H1 (cell line): ENCODE results near the gene GPR161. TPM values are rescaled to one million over a fixed set of nuclear protein-coding genes. Genes with fewer than 3 reads are reported as not detected.

Experiments used
- CTCF ChIA-PET: fragments of 300-600 bp; sonication (Branson Sonifier 250); formaldehyde crosslinking; loops from one replicate; lab custom pipeline; 2021; ENCODE audit not compliant: partially characterized antibody; lab: Charles Lee
- POLR2A ChIA-PET: fragments of 300-600 bp; sonication (Branson Sonifier 250); formaldehyde crosslinking; loops from one replicate; lab custom pipeline; 2021; ENCODE audit warnings: inconsistent platforms; ENCODE audit not compliant: partially characterized antibody; lab: Charles Lee
- DNase-seq, 2 experiments: peaks; one replicate each; pipeline versions ENCODE4 v3.0.0 to v3.0.0-alpha.2; 2010 to 2022; ENCODE audit warnings: low spot score in 2 of 2, low read depth in 1 of 2, mixed read lengths in 1 of 2
- FAIRE-seq: peaks from 2 replicates; lab custom pipeline; 2011; peaks lifted over from hg19 to GRCh38; lab: Jason Lieb, UNC
- H2AFZ ChIP-seq: 2 replicates; pipeline ENCODE4 v1.8.1; 2012; ENCODE audit warnings: low read length, inconsistent platforms
- H2AK5ac ChIP-seq: 2 replicates; pipeline ENCODE4 v1.6.1; 2013; ENCODE audit warnings: low read depth, low read length
- H2BK120ac ChIP-seq: replicated peaks from 2 replicates; pipeline ENCODE3; 2013; ENCODE audit warnings: low read depth, low read length, inconsistent platforms
- H2BK12ac ChIP-seq: 2 replicates; pipeline ENCODE4 v1.6.1; 2013; ENCODE audit warnings: low read depth, low read length
- H2BK15ac ChIP-seq: 2 replicates; pipeline ENCODE4 v1.6.1; 2013; ENCODE audit warnings: low read length
- H2BK20ac ChIP-seq: 2 replicates; pipeline ENCODE4 v1.6.1; 2013; ENCODE audit warnings: low read length
- H2BK5ac ChIP-seq: 2 replicates; pipeline ENCODE4 v1.6.1; 2013; ENCODE audit warnings: low read depth, low read length
- H3K14ac ChIP-seq: 2 replicates; pipeline ENCODE4 v1.6.1; 2013; ENCODE audit warnings: inconsistent platforms; ENCODE audit not compliant: insufficient read length
- H3K18ac ChIP-seq: 2 replicates; pipeline ENCODE4 v1.6.1; 2013; ENCODE audit warnings: low read length; ENCODE audit errors: extremely low read depth
- H3K23ac ChIP-seq: 2 replicates; pipeline ENCODE4 v1.6.1; 2013; ENCODE audit warnings: inconsistent platforms; ENCODE audit not compliant: insufficient read length
- H3K23me2 ChIP-seq: 2 replicates; pipeline ENCODE4 v1.6.1; 2013; ENCODE audit warnings: low read depth, low read length
- H3K27ac ChIP-seq: 2 replicates; pipeline ENCODE4 v1.6.1; 2011; ENCODE audit warnings: low read depth, low read length, inconsistent platforms
- H3K27me3 ChIP-seq, 4 experiments: replicated peaks in 1 of 4; 1 replicate in 1 of 4; 2 replicates in 3 of 4; pipeline versions ENCODE4 v1.6.1 to v1.8.1; 2011 to 2013; ENCODE audit warnings: low read length in 3 of 4, mild to moderate bottlenecking in 3 of 4, inconsistent platforms in 2 of 4, mixed read lengths in 2 of 4, moderate library complexity in 1 of 4; ENCODE audit not compliant: control insufficient read depth in 3 of 4, insufficient read depth in 3 of 4; ENCODE audit errors: extremely low read depth in 1 of 4
- H3K36me3 ChIP-seq, 4 experiments: 2 replicates each; pipeline versions ENCODE4 v1.6.1 to v1.8.1; 2011 to 2013; ENCODE audit warnings: mild to moderate bottlenecking in 4 of 4, low read length in 3 of 4, moderate library complexity in 2 of 4, control low read depth in 1 of 4, inconsistent platforms in 1 of 4; ENCODE audit not compliant: insufficient read depth in 4 of 4, control insufficient read depth in 2 of 4
- H3K4ac ChIP-seq: replicated peaks from 2 replicates; pipeline ENCODE3; 2013; ENCODE audit warnings: low read length, low read depth, mixed read lengths, inconsistent platforms; ENCODE audit not compliant: insufficient read length
- H3K4me1 ChIP-seq, 4 experiments: replicated peaks in 1 of 4; 1 replicate in 1 of 4; 2 replicates in 3 of 4; pipeline versions ENCODE4 v1.6.1 to v1.8.1; 2011 to 2013; ENCODE audit warnings: low read length in 3 of 4, inconsistent platforms in 2 of 4, mixed read lengths in 1 of 4; ENCODE audit not compliant: insufficient read depth in 4 of 4, control insufficient read depth in 3 of 4
- H3K4me2 ChIP-seq, 2 experiments: 2 replicates each; pipeline versions ENCODE4 v1.6.1 to v1.8.1; 2011 to 2013; ENCODE audit warnings: low read depth in 2 of 2, low read length in 2 of 2, control low read depth in 1 of 2, inconsistent platforms in 1 of 2, mild to moderate bottlenecking in 1 of 2; ENCODE audit not compliant: insufficient read depth in 1 of 2
- H3K4me3 ChIP-seq, 4 experiments: fragments of 200-600, 300-600 bp in 1 of 4; sonication (generic), shearing (Covaris generic), sonication (Bioruptor Twin) in 1 of 4; 2 replicates each; pipeline versions ENCODE4 v1.5.1 to v1.8.1; 2011 to 2016; ENCODE audit warnings: low read length in 4 of 4, low read depth in 3 of 4, control low read depth in 2 of 4, inconsistent platforms in 2 of 4, mild to moderate bottlenecking in 2 of 4, mixed read lengths in 1 of 4, moderate library complexity in 1 of 4; ENCODE audit not compliant: insufficient read depth in 2 of 4; ENCODE audit errors: extremely low read depth in 1 of 4
- H3K56ac ChIP-seq: replicated peaks from 2 replicates; pipeline ENCODE3; 2013; ENCODE audit warnings: low read depth, mild to moderate bottlenecking, mixed read lengths, low read length, inconsistent platforms; ENCODE audit not compliant: insufficient read length
- H3K79me1 ChIP-seq: 2 replicates; pipeline ENCODE4 v1.6.1; 2013; ENCODE audit warnings: low read depth, low read length, control low read depth
- H3K79me2 ChIP-seq, 2 experiments: 2 replicates each; pipeline versions ENCODE4 v1.6.1 to v1.8.1; 2012 to 2013; ENCODE audit warnings: low read length in 2 of 2, mild to moderate bottlenecking in 2 of 2, inconsistent platforms in 1 of 2; ENCODE audit not compliant: insufficient read depth in 2 of 2, control insufficient read depth in 1 of 2
- H3K9ac ChIP-seq, 4 experiments: replicated peaks in 1 of 4; 1 replicate in 1 of 4; 2 replicates in 3 of 4; pipeline versions ENCODE4 v1.6.1 to v1.8.1; 2011 to 2013; ENCODE audit warnings: low read depth in 3 of 4, low read length in 3 of 4, control low read depth in 2 of 4, mild to moderate bottlenecking in 2 of 4, moderate library complexity in 2 of 4, inconsistent platforms in 1 of 4; ENCODE audit errors: extremely low read depth in 1 of 4
- H3K9me3 ChIP-seq, 2 experiments: 2 replicates each; pipeline versions ENCODE4 v1.6.1 to v1.8.1; 2012 to 2013; ENCODE audit warnings: mild to moderate bottlenecking in 2 of 2, moderate library complexity in 2 of 2, control low read depth in 1 of 2, inconsistent platforms in 1 of 2, low read depth in 1 of 2, low read length in 1 of 2, mixed read lengths in 1 of 2; ENCODE audit not compliant: insufficient read depth in 2 of 2
- H4K20me1 ChIP-seq, 2 experiments: replicated peaks in 1 of 2; 2 replicates each; pipeline versions ENCODE3 to v1.8.1; 2011 to 2013; ENCODE audit warnings: inconsistent platforms in 2 of 2, low read length in 2 of 2, mild to moderate bottlenecking in 1 of 2; ENCODE audit not compliant: insufficient read depth in 2 of 2, control insufficient read depth in 1 of 2
- H4K5ac ChIP-seq: 2 replicates; pipeline ENCODE4 v1.6.1; 2013; ENCODE audit warnings: low read length, low read depth, mixed read lengths, inconsistent platforms; ENCODE audit not compliant: insufficient read length
- H4K8ac ChIP-seq: 2 replicates; pipeline ENCODE4 v1.8.0; 2013; ENCODE audit warnings: mild to moderate bottlenecking, moderate library complexity, low read length, inconsistent platforms; ENCODE audit not compliant: insufficient read depth; ENCODE audit errors: extremely low read depth
- H4K91ac ChIP-seq: replicated peaks from 2 replicates; pipeline ENCODE3; 2013; ENCODE audit warnings: low read length, mixed read lengths, inconsistent platforms; ENCODE audit not compliant: insufficient read length
- JUND ChIP-seq: IDR thresholded peaks from 2 replicates; pipeline ENCODE4 v1.6.1; 2011; ENCODE audit warnings: mild to moderate bottlenecking, improper control_type of control experiment, low read length
- SP2 ChIP-seq: IDR thresholded peaks from 2 replicates; pipeline ENCODE4 v1.6.1; 2012; ENCODE audit warnings: mild to moderate bottlenecking, low read length, inconsistent platforms
- WGBS, 2 experiments: shearing (Covaris generic) in 1 of 2; methylation state at CpG; one replicate each; pipeline versions ENCODE4 v1.1.6 to v1.1.7; 2013 to 2015; ENCODE audit warnings: low lambda C conversion rate in 2 of 2, mixed read lengths in 2 of 2, inconsistent platforms in 1 of 2, low coverage in 1 of 2, missing lambda C conversion rate in 1 of 2; ENCODE audit not compliant: insufficient replicate concordance in 2 of 2, insufficient coverage in 1 of 2, insufficient read length in 1 of 2; ENCODE audit errors: extremely low coverage in 1 of 2, missing lambda C conversion rate in 1 of 2; 5-methylcytosine and 5-hydroxymethylcytosine counted together
- polyA plus RNA-seq, 7 experiments: library from polyadenylated mRNA; depleted of rRNA in 3 of 7; stranded (reverse) in 5 of 7; unstranded in 2 of 7; fragments of >200 nt in 5 of 7; fragments of 200-250 nt in 2 of 7; gene quantifications; 1 replicate in 5 of 7; 2 replicates in 1 of 7; 4 replicates in 1 of 7; pipeline versions ENCODE4 v1.2.1 to v1.2.3, GENCODE V29; 2011 to 2013; ENCODE audit warnings: missing spikeins in 2 of 7, mixed read lengths in 2 of 7
- total RNA-seq: library from RNA; stranded (reverse); fragmentation: NEBNext Ultra II Directional; extraction: Animal tissue kit (Norgen Biotek cat#: 25700); gene quantifications from 2 replicates; pipeline ENCODE4 v1.2.1, GENCODE V29; 2021

GPR161 gene
- total and polyA plus RNA-seq, 2 of the 8 experiments (the other 6 are each of a cell fraction or from before 2014, with no cell fraction given) = 13.7 to 16.8 TPM

- Histone ChIP-seq H3K23ac (no peak overlapping the region), H2BK20ac (no peak overlapping the region), H2BK12ac (no peak overlapping the region), H2BK15ac (no peak overlapping the region), H2AFZ (0 out of 2 replicates have a peak overlapping the region, but pooled peaks have one; percentile 41), H3K36me3 (no peaks in the 10 kb centered on the region), H4K20me1 (no peaks in the 10 kb centered on the region), H2BK5ac (no peak overlapping the region), H3K18ac (no peak overlapping the region), H3K4me1 (no peaks in the 10 kb centered on the region), H3K27ac (no peak overlapping the region), H3K4ac (no peak overlapping the region), H3K4me2 (no peak overlapping the region), H2AK5ac (no peak overlapping the region), H3K9me3 (no peaks in the 10 kb centered on the region), H3K23me2 (no peaks in the 10 kb centered on the region)
- POLR2A ChIA-PET = no interaction called here
- DNase-seq = no peak
- no peak for FAIRE-seq
- WGBS, 2 experiments = 95% methylated on average over 2 of the region's 2 CpGs; no CpG with 5 or more reads in 1 of the 2 experiments
- no peak for TF ChIP-seq JUND
- TF ChIP-seq SP2 = no peak
- TF ChIP-seq, all 59 proteins: peak for 0
- no peak overlapping the region for H2BK120ac ChIP-seq
- H3K27me3 ChIP-seq = no peaks in the 10 kb centered on the region
- no peak overlapping the region for H4K5ac ChIP-seq
- H4K91ac ChIP-seq = no peak overlapping the region
- no peak overlapping the region for H3K56ac ChIP-seq
- H3K4me3 ChIP-seq = no peak overlapping the region
- H3K79me1 ChIP-seq = no peaks in the 10 kb centered on the region
- H3K14ac ChIP-seq = no peak overlapping the region
- H3K79me2 ChIP-seq = no peaks in the 10 kb centered on the region
- H3K9ac ChIP-seq = no peak overlapping the region
- no peak overlapping the region for H4K8ac ChIP-seq
- CTCF ChIA-PET = interaction anchor here (0.6 to 2.1 kb wide), 5 partner anchors 23 to 196 kb away, joined by 3 to 10 read pairs (median 7); no protein-coding TSS in a partner anchor
Measured at GRCh38 chr1:168167806-168168205, 31.1 kb upstream of the GPR161 start.
